K562 (cell line): ENCODE measurements around the gene RABGAP1L. TPM values are rescaled to one million over a fixed set of nuclear protein-coding genes. Genes with fewer than 3 reads are reported as not detected.

ENCODE experiments used
- HDAC3 ChIP-seq: fragments of 450-650 bp; IDR thresholded peaks from 2 replicates; pipeline ENCODE4 v1.6.1; 2018; ENCODE audit warnings: borderline replicate concordance, mild to moderate bottlenecking, moderate library complexity; ENCODE audit not compliant: partially characterized antibody
- MGA ChIP-seq: fragments of 450-650 bp; IDR thresholded peaks from 2 replicates; pipeline ENCODE4 v1.6.1; 2016; ENCODE audit warnings: mild to moderate bottlenecking, moderate library complexity
- MTA1 ChIP-seq: fragments of 450-650 bp; IDR thresholded peaks from 2 replicates; pipeline ENCODE4 v1.6.1; 2017; ENCODE audit warnings: borderline replicate concordance
- TFAP4 ChIP-seq: sonication (generic); formaldehyde crosslinking; IDR thresholded peaks from 2 replicates; pipeline ENCODE4 v1.8.0; 2022; ENCODE audit warnings: missing genetic modification reagents, mild to moderate bottlenecking, moderate library complexity, borderline replicate concordance
- XRCC3 ChIP-seq: fragments of 450-650 bp; IDR thresholded peaks from 2 replicates; pipeline ENCODE4 v1.6.1; 2017; ENCODE audit warnings: mild to moderate bottlenecking, moderate library complexity
- ZBTB8A ChIP-seq: fragments of 450-650 bp; IDR thresholded peaks from 2 replicates; pipeline ENCODE4 v1.6.1; 2018; ENCODE audit warnings: mild to moderate bottlenecking, moderate library complexity; ENCODE audit not compliant: partially characterized antibody
- ZNF518B ChIP-seq: fragments of 250-450 bp; sonication (Bioruptor Pico); IDR thresholded peaks from 2 replicates; pipeline ENCODE4 v1.5.0; 2021; ENCODE audit warnings: mild to moderate bottlenecking, moderate library complexity
- ZNF79 ChIP-seq: fragments of 250-450 bp; sonication (Bioruptor Pico); IDR thresholded peaks from 2 replicates; pipeline ENCODE4 v1.4.0; 2020; ENCODE audit warnings: low read depth, mild to moderate bottlenecking, moderate library complexity
- polyA plus RNA-seq, 8 experiments: library from polyadenylated mRNA; depleted of rRNA in 4 of 8; stranded (reverse) in 5 of 8; unstranded in 3 of 8; fragments of >200 nt; fragmentation: Nextera tagmentation in 2 of 8; fragmentation: Illumina TruSeq in 1 of 8; extraction: Ambion mirVana in 2 of 8; extraction: Trizol in 1 of 8; gene quantifications; 2 replicates each; pipeline versions ENCODE4 v1.2.1 to v1.2.3, GENCODE V29; 2011 to 2014; ENCODE audit warnings: inconsistent platforms in 1 of 8, missing spikeins in 1 of 8
- total RNA-seq, 7 experiments: library from RNA; depleted of rRNA in 6 of 7; stranded (reverse); fragments of >200 nt in 6 of 7; fragmentation: Illumina TruSeq in 2 of 7; extraction: Trizol in 2 of 7; gene quantifications; 2 replicates each; pipeline versions ENCODE4 v1.2.1 to v1.2.3, GENCODE V29; 2011 to 2021; ENCODE audit warnings: low replicate concordance in 1 of 7

RABGAP1L gene
- total and polyA plus RNA-seq, 9 of the 15 experiments (the other 6 are each of a cell fraction or from before 2014, with no cell fraction given) = 16.5 to 44.9 (median 26.7) TPM

GRCh38 chr1:175023043-175023921, 864.0 kb downstream of the RABGAP1L start, which contains the start of gene MRPS14 (continued):
- TF ChIP-seq ZNF518B (CRISPR knock-in tag) = no peak
- TF ChIP-seq ZNF79 = no peak
- TF ChIP-seq HDAC3 = no peak
- peak; percentile 96 for TF ChIP-seq MTA1
- TF ChIP-seq XRCC3 = no peak
- TF ChIP-seq MGA = no peak
- TF ChIP-seq TFAP4 (CRISPR knock-in tag) = peak; percentile 85
- TF ChIP-seq ZBTB8A = no peak
